PFSK-1 (cell line): ENCODE results near the gene FAM13A.

Source experiments
- FOXP2 ChIP-seq: optimal IDR thresholded peaks from 2 replicates; pipeline ENCODE3; 2011; ENCODE audit warnings: borderline replicate concordance, control low read depth, inconsistent platforms; ENCODE audit not compliant: insufficient read depth; ENCODE audit errors: extremely low read length, extremely low read depth
- POLR2AphosphoS5 ChIP-seq: IDR thresholded peaks from 2 replicates; pipeline ENCODE4 v1.6.1; 2012; ENCODE audit warnings: low read depth, mild to moderate bottlenecking, control low read depth, low read length, moderate library complexity
- REST ChIP-seq, 2 experiments: IDR thresholded peaks; 2 replicates each; pipeline versions ENCODE4 v1.6.1 to v1.8.0; 2011 to 2012; ENCODE audit warnings: low read depth in 2 of 2, low read length in 2 of 2, control low read depth in 1 of 2, inconsistent platforms in 1 of 2, mild to moderate bottlenecking in 1 of 2, moderate library complexity in 1 of 2; ENCODE audit not compliant: insufficient read depth in 1 of 2
- TAF1 ChIP-seq: IDR thresholded peaks from 2 replicates; pipeline ENCODE4 v1.6.1; 2012; ENCODE audit warnings: low read length, control low read depth, borderline replicate concordance; ENCODE audit not compliant: insufficient read depth

- TF ChIP-seq POLR2AphosphoS5, result no peak
- TF ChIP-seq TAF1, result no peak
- no peak for TF ChIP-seq REST (IDR thresholded peaks at IDR 0.05; ENCODE audit: insufficient read depth in 1 of 2, low read depth in 2 of 2, low read length in 2 of 2)
- TF ChIP-seq FOXP2, result no peak
These were observed 295.0 kb downstream of the FAM13A start for GRCh38 chr4:88761861-88762523.
